GM12878 (cell line): ENCODE results near the gene DIAPH1. TPM values are rescaled to one million over a fixed set of nuclear protein-coding genes. Genes with fewer than 3 reads are reported as not detected.

Experiments
- CEBPB ChIP-seq, 2 experiments: fragments of 150-350 bp in 1 of 2; IDR thresholded peaks; 2 replicates each; pipeline ENCODE4 v1.6.1; 2012 to 2014; ENCODE audit warnings: low read depth in 2 of 2, low read length in 2 of 2, borderline replicate concordance in 1 of 2, inconsistent platforms in 1 of 2
- EZH2 ChIP-seq: IDR thresholded peaks from 2 replicates; pipeline ENCODE4 v1.6.1; 2012; ENCODE audit warnings: low read depth, mild to moderate bottlenecking, control low read depth, inconsistent platforms, low read length, borderline replicate concordance; ENCODE audit not compliant: control insufficient read depth
- GATAD2B ChIP-seq: fragments of 450-650 bp; conservative IDR thresholded peaks from 2 replicates; pipeline ENCODE4 v1.6.1; 2017; ENCODE audit warnings: low read depth, mild to moderate bottlenecking, moderate library complexity
- IRF4 ChIP-seq: IDR thresholded peaks from 2 replicates; pipeline ENCODE4 v1.6.1; 2011; ENCODE audit warnings: low read depth, low read length
- JUND ChIP-seq: IDR thresholded peaks from 2 replicates; pipeline ENCODE4 v1.6.1; 2012; ENCODE audit warnings: low read depth, mild to moderate bottlenecking, low read length, improper control_type of control experiment, moderate library complexity
- NR2F1 ChIP-seq: fragments of 450-650 bp; conservative IDR thresholded peaks from 2 replicates; pipeline ENCODE4 v1.6.1; 2017; ENCODE audit warnings: mild to moderate bottlenecking
- PML ChIP-seq: IDR thresholded peaks from 2 replicates; pipeline ENCODE4 v1.6.1; 2012; ENCODE audit warnings: low read length, inconsistent platforms
- POLR2AphosphoS2 ChIP-seq: IDR thresholded peaks from 2 replicates; pipeline ENCODE4 v1.6.1; 2011; ENCODE audit warnings: low read depth, mild to moderate bottlenecking, low read length, improper control_type of control experiment, moderate library complexity
- RAD21 ChIP-seq: IDR thresholded peaks from 2 replicates; pipeline ENCODE4 v1.6.1; 2011; ENCODE audit warnings: mild to moderate bottlenecking, low read depth, low read length, moderate library complexity; ENCODE audit not compliant: insufficient read depth
- RCOR1 ChIP-seq: conservative IDR thresholded peaks from 2 replicates; pipeline ENCODE4 v1.6.1; 2012; ENCODE audit warnings: low read depth, low read length, improper control_type of control experiment
- RUNX3 ChIP-seq: IDR thresholded peaks from 2 replicates; pipeline ENCODE4 v1.6.1; 2012; ENCODE audit warnings: low read length, inconsistent platforms
- SP1 ChIP-seq: IDR thresholded peaks from one replicate; pipeline ENCODE4 v1.6.1; 2011; ENCODE audit warnings: low read depth, low read length
- SUPT20H ChIP-seq: IDR thresholded peaks from 2 replicates; pipeline ENCODE4 v1.6.1; 2011; ENCODE audit warnings: low read depth, mild to moderate bottlenecking, low read length, moderate library complexity, borderline replicate concordance; ENCODE audit not compliant: control insufficient read depth
- TAF1 ChIP-seq: IDR thresholded peaks from 2 replicates; pipeline ENCODE4 v1.6.1; 2011; ENCODE audit warnings: mild to moderate bottlenecking, low read depth, low read length, borderline replicate concordance
- TCF3 ChIP-seq: IDR thresholded peaks from 2 replicates; pipeline ENCODE4 v1.6.1; 2012; ENCODE audit warnings: low read depth, mild to moderate bottlenecking, low read length, borderline replicate concordance; ENCODE audit not compliant: insufficient read depth
- YBX1 ChIP-seq: fragments of 450-650 bp; IDR thresholded peaks from 2 replicates; pipeline ENCODE4 v1.6.1; 2016; ENCODE audit warnings: antibody characterized with exemption
- ZNF217 ChIP-seq: fragments of 450-650 bp; IDR thresholded peaks from 2 replicates; pipeline ENCODE4 v1.6.1; 2017; ENCODE audit warnings: antibody characterized with exemption, mild to moderate bottlenecking
- ZZZ3 ChIP-seq: IDR thresholded peaks from 2 replicates; pipeline ENCODE4 v1.6.1; 2011; ENCODE audit warnings: low read depth; ENCODE audit not compliant: control insufficient read depth, insufficient read length
- polyA plus RNA-seq, 11 experiments: library from polyadenylated mRNA; depleted of rRNA in 4 of 11; unstranded in 6 of 11; stranded (reverse) in 5 of 11; fragments of >200 nt; fragmentation: Nextera tagmentation in 4 of 11; fragmentation: Illumina TruSeq in 1 of 11; extraction: Ambion mirVana in 4 of 11; extraction: Trizol in 1 of 11; gene quantifications; 1 replicate in 1 of 11; 2 replicates in 10 of 11; pipeline versions ENCODE4 v1.2.1 to v1.2.3, GENCODE V29; 2011 to 2016; ENCODE audit warnings: inconsistent platforms in 2 of 11, missing spikeins in 2 of 11, low read depth in 1 of 11
- total RNA-seq, 4 experiments: library from RNA; depleted of rRNA in 3 of 4; stranded (reverse); fragments of >200 nt in 3 of 4; fragmentation: Illumina TruSeq in 1 of 4; extraction: Trizol in 1 of 4; gene quantifications; 2 replicates each; pipeline versions ENCODE4 v1.2.1 to v1.2.3, GENCODE V29; 2013 to 2021
- TF ChIP-seq, protein P1 (sequence below): fragments of 450-650 bp; IDR thresholded peaks from 2 replicates; pipeline ENCODE4 v1.6.1; 2017; ENCODE audit warnings: low read depth, mild to moderate bottlenecking, moderate library complexity
- TF ChIP-seq, protein P2 (sequence below): IDR thresholded peaks from 2 replicates; pipeline ENCODE4 v1.6.1; 2011; ENCODE audit warnings: mild to moderate bottlenecking, low read depth, low read length, moderate library complexity; ENCODE audit not compliant: insufficient replicate concordance
- TF ChIP-seq, protein P3 (sequence below): IDR thresholded peaks from 2 replicates; pipeline ENCODE4 v1.6.1; 2012; ENCODE audit warnings: low read depth, low read length, improper control_type of control experiment
- TF ChIP-seq, protein P4 (sequence below): IDR thresholded peaks from 2 replicates; pipeline ENCODE4 v1.6.1; 2012; ENCODE audit warnings: improper control_type of control experiment, low read depth, low read length; ENCODE audit not compliant: insufficient replicate concordance

Gene DIAPH1
- total and polyA plus RNA-seq, 10 of the 15 experiments (the other 5 are each of a cell fraction or from before 2014, with no cell fraction given), result 37.8 to 168 (median 59.0) TPM

DNA sequence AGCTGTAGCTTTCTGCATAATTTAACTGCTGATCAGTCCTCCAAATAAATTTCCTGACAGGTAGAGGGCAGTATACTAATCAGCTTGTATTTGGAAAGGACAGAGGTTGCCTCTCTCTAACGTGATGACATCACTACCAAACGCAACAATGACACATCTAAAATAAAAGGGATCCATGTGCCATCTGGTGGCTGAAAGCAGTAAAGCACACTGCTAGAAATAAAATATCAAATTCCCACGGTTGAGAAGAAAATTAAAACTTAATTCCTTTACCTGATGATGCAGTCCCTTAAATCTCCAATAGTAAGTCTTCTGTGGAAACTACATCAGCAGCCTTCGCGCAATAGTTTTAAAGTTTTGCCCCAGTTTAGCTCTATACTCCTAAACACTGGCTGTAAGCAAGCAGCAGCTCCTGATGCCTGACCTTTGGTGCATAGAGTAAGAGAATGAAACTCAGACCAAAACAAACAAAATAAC, 54.5 kb downstream of the DIAPH1 start (continued):
- TF ChIP-seq GATAD2B (no peak), SUPT20H (no peak), SP1 (no peak), JUND (no peak), IRF4 (peak; percentile 45; the same call in 1 of the 2 replicates), TCF3 (no peak), TAF1 (no peak), POLR2AphosphoS2 (no peak), RUNX3 (peak; percentile 49; the same call in 1 of the 2 replicates), ZZZ3 (no peak), PML (peak; percentile 45), YBX1 (no peak), EZH2 (no peak), ZNF217 (no peak), NR2F1 (no peak), CEBPB (IDR thresholded peaks at IDR 0.05; ENCODE audit: borderline replicate concordance in 1 of 2, low read depth in 2 of 2, low read length in 2 of 2) (no peak), RAD21 (peak; percentile 66), RCOR1 (no peak)
- TF ChIP-seq, protein P1, sequence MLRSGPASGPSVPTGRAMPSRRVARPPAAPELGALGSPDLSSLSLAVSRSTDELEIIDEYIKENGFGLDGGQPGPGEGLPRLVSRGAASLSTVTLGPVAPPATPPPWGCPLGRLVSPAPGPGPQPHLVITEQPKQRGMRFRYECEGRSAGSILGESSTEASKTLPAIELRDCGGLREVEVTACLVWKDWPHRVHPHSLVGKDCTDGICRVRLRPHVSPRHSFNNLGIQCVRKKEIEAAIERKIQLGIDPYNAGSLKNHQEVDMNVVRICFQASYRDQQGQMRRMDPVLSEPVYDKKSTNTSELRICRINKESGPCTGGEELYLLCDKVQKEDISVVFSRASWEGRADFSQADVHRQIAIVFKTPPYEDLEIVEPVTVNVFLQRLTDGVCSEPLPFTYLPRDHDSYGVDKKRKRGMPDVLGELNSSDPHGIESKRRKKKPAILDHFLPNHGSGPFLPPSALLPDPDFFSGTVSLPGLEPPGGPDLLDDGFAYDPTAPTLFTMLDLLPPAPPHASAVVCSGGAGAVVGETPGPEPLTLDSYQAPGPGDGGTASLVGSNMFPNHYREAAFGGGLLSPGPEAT, result peak; percentile 47; the same call in 1 of the 2 replicates
- TF ChIP-seq, protein P2, sequence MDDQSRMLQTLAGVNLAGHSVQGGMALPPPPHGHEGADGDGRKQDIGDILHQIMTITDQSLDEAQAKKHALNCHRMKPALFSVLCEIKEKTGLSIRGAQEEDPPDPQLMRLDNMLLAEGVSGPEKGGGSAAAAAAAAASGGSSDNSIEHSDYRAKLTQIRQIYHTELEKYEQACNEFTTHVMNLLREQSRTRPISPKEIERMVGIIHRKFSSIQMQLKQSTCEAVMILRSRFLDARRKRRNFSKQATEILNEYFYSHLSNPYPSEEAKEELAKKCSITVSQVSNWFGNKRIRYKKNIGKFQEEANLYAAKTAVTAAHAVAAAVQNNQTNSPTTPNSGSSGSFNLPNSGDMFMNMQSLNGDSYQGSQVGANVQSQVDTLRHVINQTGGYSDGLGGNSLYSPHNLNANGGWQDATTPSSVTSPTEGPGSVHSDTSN, result no peak
- TF ChIP-seq, protein P3, sequence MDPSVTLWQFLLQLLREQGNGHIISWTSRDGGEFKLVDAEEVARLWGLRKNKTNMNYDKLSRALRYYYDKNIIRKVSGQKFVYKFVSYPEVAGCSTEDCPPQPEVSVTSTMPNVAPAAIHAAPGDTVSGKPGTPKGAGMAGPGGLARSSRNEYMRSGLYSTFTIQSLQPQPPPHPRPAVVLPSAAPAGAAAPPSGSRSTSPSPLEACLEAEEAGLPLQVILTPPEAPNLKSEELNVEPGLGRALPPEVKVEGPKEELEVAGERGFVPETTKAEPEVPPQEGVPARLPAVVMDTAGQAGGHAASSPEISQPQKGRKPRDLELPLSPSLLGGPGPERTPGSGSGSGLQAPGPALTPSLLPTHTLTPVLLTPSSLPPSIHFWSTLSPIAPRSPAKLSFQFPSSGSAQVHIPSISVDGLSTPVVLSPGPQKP, result no peak
- TF ChIP-seq, protein P4, sequence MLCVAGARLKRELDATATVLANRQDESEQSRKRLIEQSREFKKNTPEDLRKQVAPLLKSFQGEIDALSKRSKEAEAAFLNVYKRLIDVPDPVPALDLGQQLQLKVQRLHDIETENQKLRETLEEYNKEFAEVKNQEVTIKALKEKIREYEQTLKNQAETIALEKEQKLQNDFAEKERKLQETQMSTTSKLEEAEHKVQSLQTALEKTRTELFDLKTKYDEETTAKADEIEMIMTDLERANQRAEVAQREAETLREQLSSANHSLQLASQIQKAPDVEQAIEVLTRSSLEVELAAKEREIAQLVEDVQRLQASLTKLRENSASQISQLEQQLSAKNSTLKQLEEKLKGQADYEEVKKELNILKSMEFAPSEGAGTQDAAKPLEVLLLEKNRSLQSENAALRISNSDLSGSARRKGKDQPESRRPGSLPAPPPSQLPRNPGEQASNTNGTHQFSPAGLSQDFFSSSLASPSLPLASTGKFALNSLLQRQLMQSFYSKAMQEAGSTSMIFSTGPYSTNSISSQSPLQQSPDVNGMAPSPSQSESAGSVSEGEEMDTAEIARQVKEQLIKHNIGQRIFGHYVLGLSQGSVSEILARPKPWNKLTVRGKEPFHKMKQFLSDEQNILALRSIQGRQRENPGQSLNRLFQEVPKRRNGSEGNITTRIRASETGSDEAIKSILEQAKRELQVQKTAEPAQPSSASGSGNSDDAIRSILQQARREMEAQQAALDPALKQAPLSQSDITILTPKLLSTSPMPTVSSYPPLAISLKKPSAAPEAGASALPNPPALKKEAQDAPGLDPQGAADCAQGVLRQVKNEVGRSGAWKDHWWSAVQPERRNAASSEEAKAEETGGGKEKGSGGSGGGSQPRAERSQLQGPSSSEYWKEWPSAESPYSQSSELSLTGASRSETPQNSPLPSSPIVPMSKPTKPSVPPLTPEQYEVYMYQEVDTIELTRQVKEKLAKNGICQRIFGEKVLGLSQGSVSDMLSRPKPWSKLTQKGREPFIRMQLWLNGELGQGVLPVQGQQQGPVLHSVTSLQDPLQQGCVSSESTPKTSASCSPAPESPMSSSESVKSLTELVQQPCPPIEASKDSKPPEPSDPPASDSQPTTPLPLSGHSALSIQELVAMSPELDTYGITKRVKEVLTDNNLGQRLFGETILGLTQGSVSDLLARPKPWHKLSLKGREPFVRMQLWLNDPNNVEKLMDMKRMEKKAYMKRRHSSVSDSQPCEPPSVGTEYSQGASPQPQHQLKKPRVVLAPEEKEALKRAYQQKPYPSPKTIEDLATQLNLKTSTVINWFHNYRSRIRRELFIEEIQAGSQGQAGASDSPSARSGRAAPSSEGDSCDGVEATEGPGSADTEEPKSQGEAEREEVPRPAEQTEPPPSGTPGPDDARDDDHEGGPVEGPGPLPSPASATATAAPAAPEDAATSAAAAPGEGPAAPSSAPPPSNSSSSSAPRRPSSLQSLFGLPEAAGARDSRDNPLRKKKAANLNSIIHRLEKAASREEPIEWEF, result no peak
